Muscle layer of duodenum (tissue), 2 donors: Measurements from ENCODE around the gene BICRA.
A peak's percentile ranks its signal among the peaks of the same experiment; 100 is the strongest.

ENCODE experiments used
- H3K27ac ChIP-seq: one replicate; pipeline ENCODE4 v1.7.0; 2013; ENCODE audit warnings: mild to moderate bottlenecking, low read length
- H3K27me3 ChIP-seq: one replicate; pipeline ENCODE4 v1.7.0; 2013; ENCODE audit warnings: low read depth, mild to moderate bottlenecking, control low read depth, low read length
- H3K36me3 ChIP-seq, 2 donors: one replicate each; pipeline ENCODE4 v1.7.0; 2013; ENCODE audit warnings: low read length in 2 of 2, control low read depth in 1 of 2, mild to moderate bottlenecking in 1 of 2; ENCODE audit not compliant: insufficient read depth in 2 of 2, control insufficient read depth in 1 of 2
- H3K4me1 ChIP-seq, 2 donors: one replicate each; pipeline ENCODE4 v1.7.0; 2013; ENCODE audit warnings: low read length in 2 of 2, mild to moderate bottlenecking in 2 of 2, control low read depth in 1 of 2, moderate library complexity in 1 of 2; ENCODE audit not compliant: insufficient read depth in 2 of 2, control insufficient read depth in 1 of 2
- H3K4me3 ChIP-seq, 2 donors: one replicate each; pipeline ENCODE4 v1.7.0; 2013; ENCODE audit warnings: low read length in 2 of 2, low read depth in 1 of 2, mild to moderate bottlenecking in 1 of 2
- H3K9me3 ChIP-seq, 2 donors: one replicate each; pipeline ENCODE4 v1.7.0; 2013; ENCODE audit warnings: low read length in 2 of 2, control low read depth in 1 of 2, mild to moderate bottlenecking in 1 of 2; ENCODE audit not compliant: control insufficient read depth in 1 of 2
- donor health status: healthy.

The BICRA gene

DNA sequence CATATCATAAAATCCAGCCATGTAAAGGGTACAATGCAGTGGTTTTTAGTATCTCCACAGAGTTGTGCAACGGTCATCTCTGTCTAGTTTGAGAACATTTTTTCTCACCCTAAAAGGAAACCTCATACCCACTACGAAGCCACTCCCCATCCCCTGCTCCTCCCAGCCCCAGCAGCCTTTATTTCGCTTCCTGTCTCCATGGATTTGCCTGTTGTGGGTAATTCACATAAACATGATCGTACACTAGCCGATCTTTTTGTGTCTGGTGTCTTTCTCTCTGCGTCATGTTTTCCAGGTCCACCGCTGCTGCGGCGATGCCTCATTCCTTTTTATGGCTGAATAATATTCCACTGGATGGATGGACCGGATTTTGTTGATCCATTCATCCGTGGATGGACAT is 28.6 kb downstream of the BICRA start:
- Histone ChIP-seq H3K4me3 (peak overlapping the region in 1 of 2 donors; percentile 11), H3K4me1 (peaks cover 0 to 23% of the 10 kb centered on the region in 2 donors), H3K9me3 (no peaks in the 10 kb centered on the region), H3K27ac (peak overlapping the region; percentile 80), H3K36me3 (no peaks in the 10 kb centered on the region), H3K27me3 (no peaks in the 10 kb centered on the region)

DNA sequence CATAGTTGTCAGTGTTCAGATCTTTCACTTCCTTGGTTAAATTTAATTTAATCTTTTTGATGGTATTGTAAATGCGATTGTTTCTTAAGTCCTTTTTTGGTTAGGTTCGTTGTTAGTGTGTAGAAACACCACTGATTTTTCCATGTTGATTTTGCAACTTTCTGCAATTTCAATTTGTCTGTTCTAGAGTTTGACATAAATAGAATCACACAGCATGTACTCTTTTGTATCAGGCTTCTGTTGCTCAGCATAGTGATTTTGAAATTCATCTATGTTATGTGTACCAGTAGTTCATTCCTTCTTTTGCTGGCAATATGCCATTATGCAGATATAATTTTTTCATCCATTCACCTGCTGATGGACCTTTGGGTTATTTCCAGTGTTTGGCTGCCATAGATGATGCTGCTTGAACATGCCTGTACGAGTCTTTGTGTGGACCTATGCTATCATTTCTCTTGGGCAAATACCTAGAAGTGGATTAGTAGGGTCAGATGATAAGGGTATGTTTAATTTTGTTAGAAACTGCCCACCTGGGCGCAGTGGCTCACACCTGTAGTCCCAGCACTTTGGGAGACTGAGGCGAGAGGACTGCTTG is 33.1 kb downstream of the BICRA start:
- Histone ChIP-seq H3K27me3 (no peaks in the 10 kb centered on the region), H3K9me3 (no peaks in the 10 kb centered on the region), H3K4me1 (peaks cover 0 to 23% of the 10 kb centered on the region in 2 donors), H3K4me3 (no peak overlapping the region), H3K27ac (no peak overlapping the region), H3K36me3 (no peaks in the 10 kb centered on the region)

DNA sequence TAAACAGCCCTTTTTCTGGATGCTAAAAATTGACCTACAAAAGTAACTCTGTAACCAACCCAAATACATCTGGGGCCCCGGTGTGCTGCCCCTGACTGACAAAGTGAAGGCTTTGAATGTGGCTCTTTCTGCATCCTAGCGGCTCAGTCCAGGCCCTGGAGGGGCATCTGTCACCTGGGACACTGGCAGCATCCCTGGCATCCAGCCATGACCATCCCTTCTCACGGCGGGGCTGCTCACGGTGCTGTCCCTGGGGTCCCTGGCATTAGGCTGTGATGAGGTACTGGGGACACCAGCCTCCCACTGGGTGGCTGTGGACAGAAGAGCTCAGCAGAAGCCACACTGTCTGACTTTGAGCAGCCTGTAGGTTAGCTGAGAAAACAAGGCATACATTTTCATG is 34.3 kb downstream of the BICRA start:
- Histone ChIP-seq H3K9me3 (no peaks in the 10 kb centered on the region), H3K36me3 (no peaks in the 10 kb centered on the region), H3K27me3 (no peaks in the 10 kb centered on the region), H3K4me3 (no peak overlapping the region), H3K27ac (no peak overlapping the region), H3K4me1 (peaks cover 0 to 15% of the 10 kb centered on the region in 2 donors)

DNA sequence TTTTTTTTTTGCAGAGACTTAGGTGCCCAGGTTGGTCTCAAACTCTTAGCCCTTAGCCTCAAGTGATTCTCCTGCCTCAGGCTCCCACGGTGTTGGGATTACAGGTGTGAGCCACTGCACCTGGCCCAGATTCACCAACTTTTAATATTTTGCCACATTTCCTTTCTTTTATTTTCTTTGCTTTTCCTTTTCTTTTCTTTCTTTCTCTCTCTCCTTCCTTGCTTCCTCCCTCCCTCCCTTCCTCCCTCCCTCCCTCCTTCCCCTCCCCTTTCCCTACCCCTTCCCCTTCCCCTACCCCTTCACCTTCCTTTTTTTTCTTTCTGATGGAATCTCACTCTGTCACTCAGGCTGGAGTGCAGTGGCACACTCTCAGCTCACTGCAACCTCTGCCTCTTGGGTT is 35.3 kb downstream of the BICRA start:
- Histone ChIP-seq H3K27ac (no peak overlapping the region), H3K27me3 (no peaks in the 10 kb centered on the region), H3K36me3 (no peaks in the 10 kb centered on the region), H3K4me3 (no peak overlapping the region), H3K9me3 (no peaks in the 10 kb centered on the region), H3K4me1 (peaks cover 0 to 14% of the 10 kb centered on the region in 2 donors)

DNA sequence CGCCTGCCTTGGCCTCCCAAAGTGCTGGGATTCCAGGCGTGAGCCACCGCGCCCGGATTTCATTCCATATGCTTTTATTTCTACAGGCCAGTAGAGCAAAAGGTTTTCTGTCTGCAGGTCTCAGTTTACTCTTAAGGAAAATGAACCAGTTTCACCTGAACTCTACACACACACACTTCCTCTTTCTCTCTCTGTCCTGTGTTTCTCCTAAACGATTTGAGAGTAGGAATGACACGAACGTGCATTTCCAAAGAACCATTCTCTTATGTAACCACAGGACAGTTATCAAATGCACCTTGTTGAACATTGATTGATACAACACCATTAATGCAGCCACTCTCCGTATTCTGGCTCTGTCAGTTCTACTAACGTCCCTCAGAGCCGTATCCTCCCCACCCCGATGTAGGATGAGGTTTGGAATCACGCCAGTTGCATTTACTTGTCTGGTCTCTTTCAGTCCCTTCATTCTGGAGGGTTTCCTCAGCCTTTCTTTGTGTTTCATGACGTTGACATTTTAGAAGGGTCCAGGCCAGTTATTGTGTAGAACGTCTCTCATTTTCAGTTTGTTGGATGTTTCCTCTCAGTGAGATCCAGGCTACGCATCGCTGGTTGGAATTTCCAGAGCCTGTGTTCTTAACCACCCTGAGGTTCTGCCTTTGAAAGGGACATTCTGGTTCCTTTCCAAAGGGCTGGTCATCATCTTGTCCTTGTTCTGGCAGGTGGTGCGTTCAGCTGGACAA is 36.0 kb downstream of the BICRA start:
- Histone ChIP-seq H3K36me3 (no peaks in the 10 kb centered on the region), H3K4me3 (peak overlapping the region in 1 of 2 donors; percentile 36), H3K27ac (peak overlapping the region; percentile 32), H3K9me3 (no peaks in the 10 kb centered on the region), H3K4me1 (peaks cover 0 to 14% of the 10 kb centered on the region in 2 donors), H3K27me3 (no peaks in the 10 kb centered on the region)

DNA sequence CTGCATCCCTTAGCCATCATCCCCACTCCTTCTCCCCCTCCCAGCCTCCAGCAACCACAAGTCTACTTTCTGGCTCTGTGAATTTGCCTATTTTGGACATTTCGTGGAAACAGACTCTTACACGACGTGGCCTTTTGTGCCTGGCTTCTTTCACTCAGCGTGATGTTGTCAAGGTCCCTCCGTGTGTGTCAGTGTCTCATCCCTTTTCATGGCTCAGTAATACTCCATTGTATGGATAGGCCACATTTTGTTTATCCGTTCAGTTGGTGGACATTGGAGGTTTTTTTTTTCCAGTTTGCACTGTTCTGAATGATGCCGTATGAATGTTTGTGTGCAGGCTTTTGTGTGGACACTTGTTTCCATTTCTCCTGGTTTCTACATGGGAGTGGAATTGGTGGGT is 38.0 kb downstream of the BICRA start:
- Histone ChIP-seq H3K27me3 (no peaks in the 10 kb centered on the region), H3K9me3 (no peaks in the 10 kb centered on the region), H3K36me3 (peaks cover 0 to 2% of the 10 kb centered on the region in 2 donors), H3K4me3 (no peak overlapping the region), H3K27ac (no peak overlapping the region), H3K4me1 (peaks cover 0 to 14% of the 10 kb centered on the region in 2 donors)

- H3K27me3 ChIP-seq: no peaks in the 10 kb centered on the region
- H3K4me3 ChIP-seq: no peak overlapping the region
- peaks cover 0 to 9% of the 10 kb centered on the region in 2 donors for H3K36me3 ChIP-seq
- H3K4me1 ChIP-seq: peaks cover 0 to 9% of the 10 kb centered on the region in 2 donors
- H3K9me3 ChIP-seq: no peaks in the 10 kb centered on the region
- no peak overlapping the region for H3K27ac ChIP-seq
Measured at GRCh38 chr19:47649588-47649987, 40.7 kb downstream of the BICRA start.

DNA sequence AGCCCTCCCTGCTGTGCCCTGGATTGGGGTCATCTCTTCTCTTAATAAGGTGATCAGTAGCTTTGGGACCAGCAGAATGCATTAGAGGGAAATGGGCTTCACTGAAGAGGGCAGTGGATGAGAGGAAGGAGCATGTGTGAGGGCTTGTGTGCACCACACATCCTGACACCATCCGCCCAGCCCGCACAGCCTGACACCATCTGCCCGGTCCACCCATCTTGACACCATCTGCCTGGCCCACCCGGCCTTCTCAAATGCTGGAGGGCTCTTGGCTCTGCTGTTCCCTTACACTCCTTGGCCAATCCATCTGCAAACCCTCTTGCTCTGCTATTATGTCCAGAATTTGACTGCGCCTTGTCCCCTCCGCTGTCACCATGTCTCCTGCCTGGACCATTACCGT is 41.8 kb downstream of the BICRA start:
- Histone ChIP-seq H3K4me1 (peaks cover 0 to 7% of the 10 kb centered on the region in 2 donors), H3K4me3 (no peak overlapping the region), H3K9me3 (no peaks in the 10 kb centered on the region)

GRCh38 chr19:47651132-47651531 is 42.2 kb downstream of the BICRA start:
- H3K9me3 ChIP-seq: no peaks in the 10 kb centered on the region
- H3K4me1 ChIP-seq: peaks cover 0 to 2% of the 10 kb centered on the region in 2 donors
- peaks cover 0 to 9% of the 10 kb centered on the region in 2 donors for H3K36me3 ChIP-seq
- no peak overlapping the region for H3K4me3 ChIP-seq
- no peak overlapping the region for H3K27ac ChIP-seq
- no peaks in the 10 kb centered on the region for H3K27me3 ChIP-seq

More for the DNA sequence above, 41.8 kb downstream of the BICRA start:
- H3K27me3 ChIP-seq: no peaks in the 10 kb centered on the region
- H3K27ac ChIP-seq: no peak overlapping the region
- H3K36me3 ChIP-seq: peaks cover 0 to 9% of the 10 kb centered on the region in 2 donors

- no peak overlapping the region for H3K27ac ChIP-seq
- H3K4me3 ChIP-seq: no peak overlapping the region
- peaks cover 0 to 9% of the 10 kb centered on the region in 2 donors for H3K36me3 ChIP-seq
- H3K27me3 ChIP-seq: no peaks in the 10 kb centered on the region
- H3K4me1 ChIP-seq: no peaks in the 10 kb centered on the region
- H3K9me3 ChIP-seq: no peaks in the 10 kb centered on the region
Measured at GRCh38 chr19:47651691-47652090, 42.8 kb downstream of the BICRA start.

DNA sequence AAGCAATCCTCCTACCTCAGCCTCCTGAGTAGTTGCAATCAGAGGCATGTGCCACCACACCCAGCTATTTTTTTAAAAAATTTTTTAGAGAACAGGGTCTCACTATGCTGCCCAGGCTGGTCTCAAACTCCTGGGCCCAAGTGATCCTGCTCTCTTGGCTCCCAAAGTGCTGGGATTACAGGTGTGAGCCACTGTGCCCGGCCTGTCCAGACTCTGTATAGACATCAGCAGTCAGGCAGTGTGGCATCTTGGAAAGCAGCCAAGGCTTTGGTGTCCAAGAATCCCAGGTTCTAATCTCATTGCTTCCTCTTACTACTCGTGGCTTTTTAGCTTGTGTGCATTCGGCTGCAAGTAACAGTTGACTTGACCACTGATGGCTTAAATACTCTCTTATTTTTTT is 43.4 kb downstream of the BICRA start:
- no peak overlapping the region for H3K4me3 ChIP-seq
- no peaks in the 10 kb centered on the region for H3K9me3 ChIP-seq
- no peaks in the 10 kb centered on the region for H3K4me1 ChIP-seq
- H3K27ac ChIP-seq: no peak overlapping the region
- no peaks in the 10 kb centered on the region for H3K27me3 ChIP-seq
- peaks cover 0 to 9% of the 10 kb centered on the region in 2 donors for H3K36me3 ChIP-seq
